Measurements from ENCODE around the gene E2F4.

The E2F4 gene

DNA sequence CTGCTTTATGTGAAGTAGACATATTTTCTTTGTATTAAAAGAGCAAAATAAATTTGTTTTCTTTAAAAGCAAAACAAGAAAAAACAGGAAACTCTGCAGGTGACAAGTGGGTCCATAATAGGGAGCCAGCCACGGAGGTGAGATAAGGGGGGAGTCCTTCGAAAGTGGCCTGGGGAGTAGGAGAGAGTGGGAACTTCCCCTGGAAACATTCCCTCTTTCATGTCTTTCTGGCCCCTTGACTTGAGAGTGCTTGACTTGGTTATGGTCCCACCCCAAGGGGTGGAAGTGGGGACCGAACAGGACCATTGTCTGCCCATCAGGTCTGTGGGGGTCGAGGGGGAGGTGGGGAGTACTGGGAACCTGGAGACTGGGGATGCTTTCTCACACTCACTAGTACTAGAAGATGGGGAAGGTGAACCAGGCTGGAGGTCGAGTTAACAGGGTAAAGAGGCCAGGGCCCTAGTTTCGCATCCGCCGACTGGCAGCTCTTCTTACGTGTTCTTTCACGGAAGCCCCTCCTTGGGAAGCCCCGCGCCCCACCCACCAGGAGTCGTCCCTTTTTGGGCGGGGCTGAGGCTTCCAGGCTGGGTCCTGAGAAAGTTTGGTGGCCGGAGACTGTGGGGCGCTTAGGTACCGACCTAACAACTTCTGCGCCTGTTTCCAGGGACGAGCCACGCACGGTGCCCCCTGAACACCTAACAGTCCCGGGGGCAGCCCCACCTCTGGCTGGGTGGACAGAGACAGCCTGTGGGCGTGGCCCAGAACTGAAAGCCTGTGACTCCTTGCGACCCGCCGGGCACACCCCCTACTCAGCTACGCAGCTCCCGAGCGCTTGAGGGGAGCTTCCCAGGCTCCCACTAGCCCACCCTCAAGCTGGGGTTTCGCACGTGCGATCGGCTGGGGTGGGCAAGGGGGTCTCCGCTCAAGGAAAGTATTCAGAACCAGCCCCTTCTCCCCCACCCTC is 33.0 kb upstream of the E2F4 start:
- peak; percentile 10 for DNase-seq

DNA sequence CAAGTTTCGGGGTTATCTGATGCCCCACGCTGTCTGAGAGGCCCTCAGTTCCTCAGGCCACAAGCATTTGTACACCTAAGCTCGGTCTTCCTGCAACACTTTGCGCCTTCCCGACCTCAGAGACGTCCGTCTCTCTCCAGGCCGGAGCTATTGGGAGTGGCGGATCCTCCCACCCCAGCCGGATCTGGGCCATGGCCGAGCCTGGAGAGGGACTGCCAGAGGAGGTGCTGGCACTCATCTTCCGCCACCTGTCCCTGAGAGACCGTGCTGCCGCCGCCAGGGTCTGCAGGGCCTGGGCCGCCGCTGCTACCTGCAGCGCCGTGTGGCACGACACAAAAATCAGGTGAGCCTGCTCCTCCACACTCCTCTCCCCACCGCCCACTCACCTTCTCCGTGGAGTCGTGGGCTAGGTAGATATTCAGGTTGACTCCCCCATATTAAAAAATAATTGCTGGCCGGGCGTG is 30.3 kb upstream of the E2F4 start:
- no peak for DNase-seq

DNA sequence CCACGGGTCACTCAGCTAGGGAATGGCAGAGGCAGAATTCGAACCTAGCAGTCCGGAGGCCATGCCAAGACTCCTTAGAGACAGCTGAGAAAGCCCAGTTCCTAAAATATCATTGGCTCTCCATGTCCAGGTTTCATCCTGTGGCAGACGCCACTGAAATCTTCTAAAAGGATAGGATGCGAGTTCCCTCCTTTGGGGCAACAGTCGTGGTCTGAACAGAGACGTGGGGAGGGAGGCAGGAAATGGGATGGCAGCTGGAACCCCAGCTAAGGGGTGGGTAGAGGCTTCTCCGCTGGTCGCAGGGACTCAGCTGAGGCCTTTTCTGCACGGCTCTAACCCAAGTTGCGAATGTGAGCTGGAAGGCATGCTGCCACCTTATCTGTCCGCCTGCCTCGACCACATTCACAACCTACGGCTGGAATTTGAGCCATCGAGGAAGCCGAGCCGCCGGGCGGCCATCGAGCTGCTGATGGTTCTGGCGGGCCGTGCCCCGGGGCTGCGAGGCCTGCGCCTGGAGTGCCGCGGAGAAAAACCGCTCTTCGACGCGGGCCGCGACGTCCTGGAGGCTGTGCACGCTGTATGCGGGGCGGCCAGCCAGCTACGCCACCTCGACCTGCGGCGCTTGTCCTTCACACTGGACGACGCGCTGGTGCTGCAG is 29.3 kb upstream of the E2F4 start:
- DNase-seq = no peak

DNA sequence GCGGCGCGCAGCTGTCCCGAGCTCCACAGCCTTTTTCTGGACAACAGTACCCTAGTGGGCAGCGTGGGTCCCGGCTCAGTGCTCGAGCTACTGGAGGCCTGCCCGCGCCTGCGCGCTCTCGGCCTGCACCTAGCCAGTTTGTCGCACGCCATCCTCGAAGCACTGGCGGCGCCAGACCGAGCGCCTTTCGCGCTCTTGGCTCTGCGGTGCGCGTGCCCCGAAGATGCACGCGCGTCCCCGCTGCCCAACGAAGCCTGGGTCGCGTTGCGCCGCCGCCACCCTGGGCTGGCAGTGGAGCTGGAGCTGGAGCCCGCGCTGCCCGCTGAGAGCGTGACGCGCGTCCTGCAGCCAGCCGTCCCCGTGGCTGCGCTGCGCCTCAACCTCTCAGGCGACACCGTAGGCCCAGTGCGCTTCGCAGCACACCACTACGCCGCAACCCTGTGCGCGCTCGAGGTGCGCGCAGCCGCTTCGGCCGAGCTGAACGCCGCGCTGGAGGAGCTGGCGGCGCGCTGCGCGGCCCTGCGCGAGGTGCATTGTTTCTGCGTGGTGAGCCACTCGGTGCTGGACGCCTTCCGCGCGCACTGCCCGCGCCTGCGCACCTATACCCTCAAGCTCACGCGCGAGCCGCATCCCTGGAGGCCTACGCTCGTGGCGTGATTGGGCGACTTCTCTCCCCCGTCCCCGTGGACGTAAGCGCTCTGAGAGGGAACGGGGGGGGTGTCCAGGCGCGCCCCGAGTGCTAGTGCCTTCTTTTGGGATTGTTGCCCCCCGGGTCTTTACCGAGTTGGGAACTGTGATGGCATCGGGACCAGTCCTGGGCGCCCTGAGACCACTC is 28.6 kb upstream of the E2F4 start:
- DNase-seq = peak; percentile 84

DNA sequence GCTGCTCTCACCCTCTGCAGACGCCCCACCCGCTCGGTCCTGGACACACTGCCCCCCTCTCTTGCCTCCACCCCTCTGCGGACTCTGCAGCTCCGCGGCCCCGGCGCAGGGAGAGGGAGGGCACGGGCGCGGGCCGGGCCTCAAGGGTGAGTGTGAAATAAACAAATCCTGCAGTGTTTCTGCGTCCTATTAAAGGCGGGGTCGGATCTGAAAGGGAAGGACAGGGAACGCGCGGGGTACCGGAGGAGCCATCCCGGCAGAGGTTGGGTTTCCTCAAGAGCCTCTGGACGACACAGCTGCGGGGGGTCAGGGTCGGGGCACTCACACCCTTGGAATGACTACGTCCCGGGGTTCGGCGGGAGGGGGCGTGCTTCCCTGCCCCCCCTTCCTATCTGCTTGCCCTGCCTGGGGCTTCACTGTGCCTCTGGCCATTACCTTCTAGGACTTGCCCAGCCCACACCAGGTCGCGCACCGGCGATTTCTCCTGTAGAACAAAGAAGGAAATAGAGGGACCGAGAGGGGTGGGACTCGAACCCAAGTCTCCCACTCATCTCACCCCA is 27.9 kb upstream of the E2F4 start:
- DNase-seq = no peak

DNA sequence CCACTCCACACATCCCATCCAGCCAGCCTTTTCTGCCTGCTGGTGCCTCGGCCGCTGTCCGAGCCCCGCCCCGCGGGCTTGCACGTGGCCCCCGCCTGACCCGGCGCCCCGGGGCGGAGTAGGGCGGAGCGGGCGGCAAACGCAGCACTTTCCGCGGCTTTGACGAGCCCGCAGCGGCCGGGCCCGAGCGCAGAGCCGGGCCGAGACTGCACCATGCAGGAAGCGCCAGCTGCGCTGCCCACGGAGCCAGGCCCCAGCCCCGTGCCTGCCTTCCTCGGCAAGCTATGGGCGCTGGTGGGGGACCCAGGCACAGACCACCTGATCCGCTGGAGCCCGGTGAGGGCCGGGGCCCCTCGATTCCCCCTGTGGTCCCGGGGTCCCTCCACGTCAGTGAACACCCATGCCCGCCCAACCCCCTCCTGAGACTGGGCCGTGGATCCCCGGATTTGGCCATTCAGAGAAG is 27.3 kb upstream of the E2F4 start, which contains the start of gene HSF4:
TSS of gene HSF4 (plus strand) at position 147 of the 463 bp plus-strand sequence. CDS start at position 214, 67 bp downstream.
- DNase-seq = no peak

DNA sequence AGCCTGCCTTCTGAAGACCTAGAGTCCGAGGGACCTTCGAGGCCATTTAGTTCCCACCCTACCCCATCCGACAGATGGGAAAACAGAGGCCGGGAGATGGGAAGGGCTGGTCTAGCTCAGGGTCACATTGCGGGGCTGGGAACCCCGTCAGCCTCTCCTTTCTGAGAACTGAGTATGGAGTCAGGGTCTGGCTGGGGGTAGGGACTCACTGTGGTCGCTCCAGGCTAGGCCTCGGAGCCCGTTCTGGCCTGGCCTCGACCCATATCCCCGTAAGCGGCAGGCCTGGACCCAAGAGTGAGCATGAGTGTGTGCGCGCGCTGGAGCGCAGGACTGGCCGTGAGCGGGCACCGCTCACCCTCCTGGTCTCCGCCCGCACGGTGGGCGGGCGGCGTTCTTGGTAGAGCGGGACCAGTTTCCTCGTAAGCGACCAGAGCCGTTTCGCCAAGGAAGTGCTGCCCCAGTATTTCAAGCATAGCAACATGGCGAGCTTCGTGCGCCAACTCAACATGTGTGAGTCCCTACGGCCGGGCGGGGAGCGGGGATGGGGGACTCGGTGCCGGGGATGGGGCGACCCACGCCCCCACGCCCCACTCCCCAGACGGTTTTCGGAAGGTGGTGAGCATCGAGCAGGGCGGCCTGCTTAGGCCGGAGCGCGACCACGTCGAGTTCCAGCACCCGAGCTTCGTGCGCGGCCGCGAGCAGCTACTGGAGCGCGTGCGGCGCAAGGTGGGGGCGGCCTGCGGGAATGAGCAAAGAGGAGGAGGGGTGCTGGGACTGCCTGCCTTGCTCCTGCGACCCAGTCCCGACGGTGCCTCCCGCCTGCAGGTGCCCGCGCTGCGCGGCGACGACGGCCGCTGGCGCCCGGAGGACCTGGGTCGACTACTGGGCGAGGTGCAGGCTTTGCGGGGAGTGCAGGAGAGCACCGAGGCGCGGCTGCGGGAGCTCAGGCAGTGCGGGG is 26.6 kb upstream of the E2F4 start:
- DNase-seq = no peak

DNA sequence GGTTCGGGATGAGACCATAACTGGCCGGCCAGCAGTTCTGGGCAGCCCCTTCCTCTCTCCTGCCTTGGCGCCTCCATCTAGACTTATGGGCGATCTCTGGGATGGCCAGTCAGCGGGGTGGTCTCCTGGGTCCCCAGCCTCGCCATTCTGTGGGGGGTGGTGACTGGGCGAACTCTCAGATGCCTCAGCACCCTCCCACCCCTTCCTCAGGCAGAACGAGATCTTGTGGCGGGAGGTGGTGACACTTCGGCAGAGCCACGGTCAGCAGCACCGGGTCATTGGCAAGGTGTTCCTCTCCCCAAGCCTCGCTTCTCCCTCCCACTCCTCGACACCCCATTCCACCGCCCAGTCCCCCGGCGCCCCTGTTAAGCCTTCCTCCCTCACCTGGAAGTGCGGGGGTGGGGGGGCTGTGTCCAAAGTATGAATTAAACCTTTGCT is 25.8 kb upstream of the E2F4 start:
- DNase-seq = no peak

DNA sequence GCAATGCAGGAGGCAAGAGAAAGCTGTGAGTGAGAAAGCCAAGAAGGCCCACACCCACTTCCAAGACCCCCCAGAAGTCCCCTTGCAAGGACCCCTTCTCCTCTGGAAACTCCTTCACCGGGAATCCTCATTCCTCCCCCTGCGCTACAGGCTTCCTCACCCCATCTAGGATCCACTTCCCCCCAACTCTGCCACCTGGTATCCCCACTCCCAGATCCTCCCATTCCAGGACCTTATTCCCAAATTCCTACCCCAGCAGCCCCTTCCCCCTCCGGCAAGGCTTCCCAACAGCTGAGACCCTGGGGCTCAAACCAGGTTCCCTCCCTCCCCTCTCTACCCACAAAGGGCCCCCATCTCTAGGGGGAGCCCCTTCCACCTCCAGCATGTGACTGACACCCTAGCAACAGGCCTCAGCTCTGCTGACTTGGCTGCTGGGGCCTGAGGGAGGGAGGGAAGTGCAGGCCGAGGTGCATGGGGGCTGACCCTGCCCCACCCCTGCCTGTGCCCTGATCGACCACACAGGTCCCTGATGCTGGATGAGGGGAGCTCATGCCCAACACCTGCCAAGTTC is 25.3 kb upstream of the E2F4 start:
- no peak for DNase-seq

DNA sequence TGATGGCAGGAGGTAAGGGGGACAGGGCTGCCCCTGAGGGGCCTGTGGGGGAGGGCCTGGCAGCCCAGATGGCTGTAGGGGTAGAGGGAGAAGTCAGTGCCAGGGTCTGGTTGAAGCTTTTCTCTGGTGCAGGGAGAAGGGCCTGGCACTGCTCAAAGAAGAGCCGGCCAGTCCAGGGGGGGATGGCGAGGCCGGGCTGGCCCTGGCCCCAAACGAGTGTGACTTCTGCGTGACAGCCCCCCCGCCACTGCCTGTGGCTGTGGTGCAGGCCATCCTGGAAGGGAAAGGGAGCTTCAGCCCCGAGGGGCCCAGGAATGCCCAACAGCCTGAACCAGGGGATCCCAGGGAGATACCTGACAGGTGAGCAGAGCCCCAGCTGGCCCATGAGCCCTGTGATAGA is 24.4 kb upstream of the E2F4 start:
- no peak for DNase-seq

DNA sequence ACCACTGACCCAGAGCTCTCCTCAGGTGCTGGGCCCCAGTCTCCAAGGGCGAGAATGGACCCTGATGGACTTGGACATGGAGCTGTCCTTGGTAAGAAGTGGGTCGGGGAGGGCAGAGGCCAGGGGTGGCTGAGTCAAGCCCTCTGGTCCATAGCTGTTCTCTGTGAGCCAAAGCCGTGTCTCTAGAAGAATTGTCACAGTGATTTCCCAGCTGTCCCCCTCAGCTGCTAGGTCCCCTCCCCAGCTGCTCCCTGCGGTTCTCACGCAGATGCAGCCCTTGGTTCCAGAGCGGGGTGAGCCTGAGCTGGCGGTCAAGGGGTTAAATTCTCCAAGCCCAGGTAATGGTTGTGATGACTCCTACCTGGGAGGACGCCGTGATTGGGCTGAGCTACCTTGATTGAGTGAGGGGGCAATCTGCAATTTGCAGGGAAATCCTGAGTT is 22.9 kb upstream of the E2F4 start:
- no peak for DNase-seq

DNA sequence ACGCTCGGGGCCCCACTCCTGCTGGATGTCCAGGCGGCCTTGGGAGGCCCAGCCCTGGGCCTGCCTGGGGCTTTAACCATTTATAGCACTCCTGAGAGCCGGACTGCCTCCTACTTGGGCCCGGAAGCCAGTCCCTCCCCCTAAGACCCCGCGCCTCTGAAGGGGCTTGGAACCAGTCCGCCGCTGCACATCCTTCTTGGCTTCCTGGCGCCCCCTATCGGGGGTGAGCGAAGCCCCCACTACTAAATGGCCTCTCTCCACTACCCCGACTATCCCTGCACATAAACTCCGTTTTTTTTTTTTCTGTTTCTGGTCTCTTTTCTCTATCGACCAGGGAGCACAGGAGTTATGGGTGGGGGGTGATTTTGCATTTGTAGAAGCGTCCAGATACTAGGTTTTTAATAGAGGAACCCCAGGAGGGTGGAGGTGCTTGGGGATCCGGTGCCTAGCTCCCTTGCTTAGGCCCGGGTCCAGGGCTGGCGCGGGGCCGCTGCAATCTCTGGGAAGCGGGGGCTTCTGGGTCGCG is 22.2 kb upstream of the E2F4 start:
- no peak for DNase-seq

DNA sequence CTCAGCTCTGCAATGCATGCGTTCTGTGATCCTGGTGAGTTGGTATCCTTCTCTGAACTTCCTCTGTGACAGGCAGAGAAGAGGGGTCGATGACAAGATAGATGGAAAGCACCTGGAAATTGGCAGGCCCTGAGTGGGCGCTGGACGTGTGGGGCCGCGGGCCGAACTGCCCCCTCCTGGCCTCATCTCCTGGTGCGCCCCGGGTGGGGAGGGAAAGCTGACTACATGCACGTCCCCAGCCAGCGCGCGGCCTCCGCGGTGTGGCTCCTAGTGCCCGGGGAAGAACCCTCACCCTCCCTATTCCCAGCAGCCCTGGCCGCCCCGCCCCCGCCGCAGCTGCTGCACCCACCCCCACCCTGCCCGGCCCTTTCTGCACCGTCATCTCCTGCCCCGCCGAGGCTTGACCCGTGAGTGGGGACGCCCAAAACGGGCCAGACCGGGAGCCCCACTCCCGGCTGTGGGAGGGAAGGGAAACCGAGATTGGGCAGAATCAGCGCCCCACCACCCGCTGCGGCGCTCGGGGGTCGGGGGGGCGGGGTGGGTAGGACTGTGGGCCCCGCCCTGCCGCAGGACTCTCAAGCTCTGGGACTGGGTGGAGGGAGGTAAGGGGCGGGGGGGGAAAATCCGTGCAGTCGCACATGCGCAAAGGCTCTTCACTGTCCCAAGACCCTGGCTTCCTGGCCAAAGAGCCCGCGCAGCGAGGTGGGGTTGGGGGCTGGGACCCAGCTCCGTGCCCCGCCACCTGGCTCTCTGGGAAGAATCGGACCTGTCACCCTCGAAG is 21.6 kb upstream of the E2F4 start, which contains the start of gene NOL3:
TSS of gene NOL3 (plus strand) at position 371 of the 781 bp plus-strand sequence.
- DNase-seq = peak; percentile 73

DNA sequence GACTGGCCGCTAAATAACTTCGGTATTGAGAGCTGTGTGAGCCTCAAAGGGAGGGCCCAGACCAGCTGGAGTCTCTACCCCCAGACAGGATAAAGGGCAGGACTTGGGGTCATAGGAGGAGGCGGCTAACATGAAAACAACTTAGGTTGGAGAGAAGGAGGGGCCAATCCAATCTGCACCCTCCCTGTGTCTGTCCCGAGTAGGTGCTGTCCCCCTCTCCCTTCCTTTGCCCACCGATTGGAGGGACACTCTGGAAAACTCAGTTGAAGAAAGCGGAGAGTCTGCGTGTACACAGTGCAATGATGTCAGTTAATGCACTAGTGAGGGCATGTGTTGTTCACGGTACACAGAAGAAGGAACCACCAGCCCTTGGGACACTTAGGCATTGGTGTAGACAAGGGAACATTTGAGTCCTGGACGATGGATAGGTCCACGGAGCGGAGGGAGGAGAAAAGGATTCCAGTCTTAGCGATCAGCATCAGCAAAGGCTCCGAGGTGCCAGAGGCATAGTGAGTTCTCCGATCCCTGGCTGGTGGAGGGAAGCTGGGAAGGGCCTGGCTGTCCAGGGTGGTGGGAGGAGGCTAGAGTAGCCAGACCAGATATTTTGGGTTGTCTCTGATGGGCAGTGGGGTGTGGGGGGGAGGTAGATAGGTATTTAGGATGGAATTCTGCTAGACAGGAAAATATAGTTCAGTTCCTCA is 20.9 kb upstream of the E2F4 start:
- no peak for DNase-seq

DNA sequence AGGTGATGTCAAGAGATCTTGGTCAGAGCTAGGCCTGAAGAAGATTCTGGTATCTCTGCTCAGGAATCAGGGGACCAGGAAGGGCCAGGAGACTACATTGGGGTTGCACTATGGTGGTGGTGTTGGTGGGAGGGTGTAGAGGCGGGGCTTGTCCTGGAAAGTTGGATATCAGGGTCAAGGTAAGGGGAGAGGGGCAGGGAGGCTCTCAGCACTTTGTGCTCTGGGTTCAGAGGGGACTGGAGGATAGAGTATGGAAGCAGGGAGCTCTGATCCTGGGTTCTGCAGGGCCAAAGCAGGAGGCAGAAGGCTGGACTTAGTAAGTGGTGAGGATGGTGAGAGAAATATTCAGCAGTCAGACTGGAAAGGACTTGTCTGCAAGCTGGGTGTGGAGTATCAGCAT is 18.6 kb upstream of the E2F4 start:
- no peak for DNase-seq

DNA sequence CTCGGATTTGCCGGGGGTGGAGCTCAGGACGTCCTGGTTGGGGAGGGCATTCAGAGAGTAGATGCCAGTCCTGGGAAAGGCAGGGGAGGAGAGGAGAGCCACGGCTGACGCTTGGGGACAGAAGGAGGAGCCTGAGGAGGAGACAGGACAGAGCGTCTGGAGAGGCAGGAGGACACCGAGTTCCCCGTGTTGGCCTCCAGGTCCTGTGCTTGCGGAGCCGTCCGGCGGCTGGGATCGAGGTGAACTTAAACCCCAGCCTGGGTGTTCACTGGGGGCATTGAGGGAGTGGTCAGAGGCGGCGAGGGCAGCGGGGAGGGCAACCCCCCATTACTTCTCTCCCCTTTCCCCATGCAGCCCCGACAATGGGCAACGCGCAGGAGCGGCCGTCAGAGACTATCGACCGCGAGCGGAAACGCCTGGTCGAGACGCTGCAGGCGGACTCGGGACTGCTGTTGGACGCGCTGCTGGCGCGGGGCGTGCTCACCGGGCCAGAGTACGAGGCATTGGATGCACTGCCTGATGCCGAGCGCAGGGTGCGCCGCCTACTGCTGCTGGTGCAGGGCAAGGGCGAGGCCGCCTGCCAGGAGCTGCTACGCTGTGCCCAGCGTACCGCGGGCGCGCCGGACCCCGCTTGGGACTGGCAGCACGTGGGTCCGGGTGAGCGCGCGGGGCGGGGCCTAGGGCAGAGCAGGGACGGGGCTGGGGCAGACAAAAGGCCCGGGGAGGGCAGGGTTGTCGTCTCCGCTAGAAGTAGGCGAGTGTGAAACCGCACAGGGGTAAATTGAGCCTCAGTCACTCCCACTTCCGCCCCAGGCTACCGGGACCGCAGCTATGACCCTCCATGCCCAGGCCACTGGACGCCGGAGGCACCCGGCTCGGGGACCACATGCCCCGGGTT is 17.9 kb upstream of the E2F4 start:
- DNase-seq = peak; percentile 47

DNA sequence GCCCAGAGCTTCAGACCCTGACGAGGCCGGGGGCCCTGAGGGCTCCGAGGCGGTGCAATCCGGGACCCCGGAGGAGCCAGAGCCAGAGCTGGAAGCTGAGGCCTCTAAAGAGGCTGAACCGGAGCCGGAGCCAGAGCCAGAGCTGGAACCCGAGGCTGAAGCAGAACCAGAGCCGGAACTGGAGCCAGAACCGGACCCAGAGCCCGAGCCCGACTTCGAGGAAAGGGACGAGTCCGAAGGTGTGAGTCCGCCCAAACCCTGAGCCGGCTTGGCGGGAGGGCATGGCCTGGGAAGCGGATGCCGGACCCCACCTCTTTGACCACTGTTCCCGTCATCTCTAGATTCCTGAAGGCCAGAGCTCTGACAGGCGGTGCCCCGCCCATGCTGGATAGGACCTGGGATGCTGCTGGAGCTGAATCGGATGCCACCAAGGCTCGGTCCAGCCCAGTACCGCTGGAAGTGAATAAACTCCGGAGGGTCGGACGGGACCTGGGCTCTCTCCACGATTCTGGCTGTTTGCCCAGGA is 17.2 kb upstream of the E2F4 start:
- DNase-seq = no peak

DNA sequence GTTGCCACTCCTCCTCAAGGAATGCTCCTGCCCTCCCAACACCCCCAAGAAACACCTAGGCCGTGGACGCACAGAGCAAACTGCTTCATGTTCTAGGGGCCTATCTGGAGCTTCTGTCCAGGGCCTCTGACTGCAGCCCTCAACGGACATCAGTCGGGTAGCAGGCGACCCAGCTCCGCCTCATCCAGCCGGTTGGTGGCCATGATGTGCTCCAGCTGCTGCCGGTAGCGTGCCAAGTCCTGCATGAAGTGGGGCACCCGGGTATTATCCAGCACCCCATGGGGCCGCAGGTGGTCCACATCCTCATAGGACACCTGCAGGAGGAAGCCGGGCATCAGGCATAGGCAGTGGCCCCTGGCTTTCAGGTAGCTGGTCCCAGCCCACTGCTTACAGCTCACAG is 15.3 kb upstream of the E2F4 start:
- peak; percentile 73 for DNase-seq
